ENCODE data around the gene NTMT2.

NTMT2 gene

GRCh38 chr1:170175484-170175883 is 29.7 kb downstream of the NTMT2 start:
- Histone ChIP-seq H3K27me3 (ENCODE audit: control insufficient read depth in 1 of 2, insufficient read depth in 2 of 2, low read length in 2 of 2) (no peaks in the 10 kb centered on the region), H3K9ac (ENCODE audit: low read depth in 1 of 2, low read length in 2 of 2) (no peak overlapping the region), H3K4me3 (ENCODE audit: low read depth in 1 of 2, low read length in 2 of 2) (no peak overlapping the region)

GRCh38 chr1:170176772-170177171 is 31.0 kb downstream of the NTMT2 start:
- H3K27me3 ChIP-seq (ENCODE audit: control insufficient read depth in 1 of 2, insufficient read depth in 2 of 2, low read length in 2 of 2): no peaks in the 10 kb centered on the region
- no peaks in the 10 kb centered on the region for H3K4me1 ChIP-seq (ENCODE audit: control insufficient read depth in 1 of 2, insufficient read depth in 2 of 2, low read length in 2 of 2)
- no peak overlapping the region for H3K4me3 ChIP-seq (ENCODE audit: low read depth in 1 of 2, low read length in 2 of 2)
- no peak overlapping the region for H3K9ac ChIP-seq (ENCODE audit: low read depth in 1 of 2, low read length in 2 of 2)
- no peaks in the 10 kb centered on the region for H3K9me3 ChIP-seq (ENCODE audit: control insufficient read depth in 1 of 2, low read length in 2 of 2)
- no peak overlapping the region for H3K27ac ChIP-seq (ENCODE audit: low read depth, low read length)
- no peaks in the 10 kb centered on the region for H3K36me3 ChIP-seq (ENCODE audit: control insufficient read depth in 1 of 2, insufficient read depth in 2 of 2, low read length in 2 of 2)

More at GRCh38 chr1:170175484-170175883, 29.7 kb downstream of the NTMT2 start:
- H3K36me3 ChIP-seq (ENCODE audit: control insufficient read depth in 1 of 2, insufficient read depth in 2 of 2, low read length in 2 of 2): no peaks in the 10 kb centered on the region
- no peak overlapping the region for H3K27ac ChIP-seq (ENCODE audit: low read depth, low read length)
- H3K4me1 ChIP-seq (ENCODE audit: control insufficient read depth in 1 of 2, insufficient read depth in 2 of 2, low read length in 2 of 2): no peaks in the 10 kb centered on the region
- H3K9me3 ChIP-seq (ENCODE audit: control insufficient read depth in 1 of 2, low read length in 2 of 2): peaks cover 0 to 3% of the 10 kb centered on the region in 2 donors

- no peak overlapping the region for H3K4me3 ChIP-seq (ENCODE audit: low read depth in 1 of 2, low read length in 2 of 2)
- no peaks in the 10 kb centered on the region for H3K36me3 ChIP-seq (ENCODE audit: control insufficient read depth in 1 of 2, insufficient read depth in 2 of 2, low read length in 2 of 2)
- no peaks in the 10 kb centered on the region for H3K4me1 ChIP-seq (ENCODE audit: control insufficient read depth in 1 of 2, insufficient read depth in 2 of 2, low read length in 2 of 2)
- no peaks in the 10 kb centered on the region for H3K27me3 ChIP-seq (ENCODE audit: control insufficient read depth in 1 of 2, insufficient read depth in 2 of 2, low read length in 2 of 2)
- no peak overlapping the region for H3K9ac ChIP-seq (ENCODE audit: low read depth in 1 of 2, low read length in 2 of 2)
- no peak overlapping the region for H3K27ac ChIP-seq (ENCODE audit: low read depth, low read length)
- no peaks in the 10 kb centered on the region for H3K9me3 ChIP-seq (ENCODE audit: control insufficient read depth in 1 of 2, low read length in 2 of 2)
Observed at GRCh38 chr1:170182442-170182841, 36.7 kb downstream of the NTMT2 start.

GRCh38 chr1:170192546-170192945 is 46.8 kb downstream of the NTMT2 start:
- Histone ChIP-seq H3K9me3 (ENCODE audit: control insufficient read depth in 1 of 2, low read length in 2 of 2) (no peaks in the 10 kb centered on the region), H3K9ac (ENCODE audit: low read depth in 1 of 2, low read length in 2 of 2) (no peak overlapping the region), H3K36me3 (ENCODE audit: control insufficient read depth in 1 of 2, insufficient read depth in 2 of 2, low read length in 2 of 2) (no peaks in the 10 kb centered on the region), H3K27ac (ENCODE audit: low read depth, low read length) (no peak overlapping the region), H3K27me3 (ENCODE audit: control insufficient read depth in 1 of 2, insufficient read depth in 2 of 2, low read length in 2 of 2) (no peaks in the 10 kb centered on the region), H3K4me1 (ENCODE audit: control insufficient read depth in 1 of 2, insufficient read depth in 2 of 2, low read length in 2 of 2) (no peaks in the 10 kb centered on the region), H3K4me3 (ENCODE audit: low read depth in 1 of 2, low read length in 2 of 2) (no peak overlapping the region)

- Histone ChIP-seq H3K27me3 (ENCODE audit: control insufficient read depth in 1 of 2, insufficient read depth in 2 of 2, low read length in 2 of 2) (no peaks in the 10 kb centered on the region), H3K27ac (ENCODE audit: low read depth, low read length) (no peak overlapping the region), H3K9ac (ENCODE audit: low read depth in 1 of 2, low read length in 2 of 2) (no peak overlapping the region), H3K4me3 (ENCODE audit: low read depth in 1 of 2, low read length in 2 of 2) (no peak overlapping the region), H3K4me1 (ENCODE audit: control insufficient read depth in 1 of 2, insufficient read depth in 2 of 2, low read length in 2 of 2) (no peaks in the 10 kb centered on the region), H3K36me3 (ENCODE audit: control insufficient read depth in 1 of 2, insufficient read depth in 2 of 2, low read length in 2 of 2) (no peaks in the 10 kb centered on the region), H3K9me3 (ENCODE audit: control insufficient read depth in 1 of 2, low read length in 2 of 2) (no peaks in the 10 kb centered on the region)
Observed at GRCh38 chr1:170194451-170194850, 48.7 kb downstream of the NTMT2 start.

- Histone ChIP-seq H3K4me1 (ENCODE audit: control insufficient read depth in 1 of 2, insufficient read depth in 2 of 2, low read length in 2 of 2) (no peaks in the 10 kb centered on the region), H3K27ac (ENCODE audit: low read depth, low read length) (no peak overlapping the region), H3K36me3 (ENCODE audit: control insufficient read depth in 1 of 2, insufficient read depth in 2 of 2, low read length in 2 of 2) (no peaks in the 10 kb centered on the region), H3K4me3 (ENCODE audit: low read depth in 1 of 2, low read length in 2 of 2) (no peak overlapping the region), H3K9me3 (ENCODE audit: control insufficient read depth in 1 of 2, low read length in 2 of 2) (no peaks in the 10 kb centered on the region), H3K9ac (ENCODE audit: low read depth in 1 of 2, low read length in 2 of 2) (no peak overlapping the region), H3K27me3 (ENCODE audit: control insufficient read depth in 1 of 2, insufficient read depth in 2 of 2, low read length in 2 of 2) (no peaks in the 10 kb centered on the region)
Observed at GRCh38 chr1:170196490-170197236, 50.9 kb downstream of the NTMT2 start.

GRCh38 chr1:170198090-170198489 is 52.3 kb downstream of the NTMT2 start:
- Histone ChIP-seq H3K27me3 (ENCODE audit: control insufficient read depth in 1 of 2, insufficient read depth in 2 of 2, low read length in 2 of 2) (no peaks in the 10 kb centered on the region), H3K4me1 (ENCODE audit: control insufficient read depth in 1 of 2, insufficient read depth in 2 of 2, low read length in 2 of 2) (no peaks in the 10 kb centered on the region), H3K9me3 (ENCODE audit: control insufficient read depth in 1 of 2, low read length in 2 of 2) (no peaks in the 10 kb centered on the region), H3K9ac (ENCODE audit: low read depth in 1 of 2, low read length in 2 of 2) (no peak overlapping the region), H3K36me3 (ENCODE audit: control insufficient read depth in 1 of 2, insufficient read depth in 2 of 2, low read length in 2 of 2) (no peaks in the 10 kb centered on the region), H3K27ac (ENCODE audit: low read depth, low read length) (no peak overlapping the region), H3K4me3 (ENCODE audit: low read depth in 1 of 2, low read length in 2 of 2) (no peak overlapping the region)

GRCh38 chr1:170198584-170198983 is 52.8 kb downstream of the NTMT2 start:
- no peak overlapping the region for H3K27ac ChIP-seq (ENCODE audit: low read depth, low read length)
- H3K27me3 ChIP-seq (ENCODE audit: control insufficient read depth in 1 of 2, insufficient read depth in 2 of 2, low read length in 2 of 2): no peaks in the 10 kb centered on the region
- no peaks in the 10 kb centered on the region for H3K9me3 ChIP-seq (ENCODE audit: control insufficient read depth in 1 of 2, low read length in 2 of 2)
- no peaks in the 10 kb centered on the region for H3K4me1 ChIP-seq (ENCODE audit: control insufficient read depth in 1 of 2, insufficient read depth in 2 of 2, low read length in 2 of 2)
- H3K4me3 ChIP-seq (ENCODE audit: low read depth in 1 of 2, low read length in 2 of 2): no peak overlapping the region
- no peaks in the 10 kb centered on the region for H3K36me3 ChIP-seq (ENCODE audit: control insufficient read depth in 1 of 2, insufficient read depth in 2 of 2, low read length in 2 of 2)
- H3K9ac ChIP-seq (ENCODE audit: low read depth in 1 of 2, low read length in 2 of 2): no peak overlapping the region

GRCh38 chr1:170200161-170200560 is 54.4 kb downstream of the NTMT2 start:
- no peaks in the 10 kb centered on the region for H3K27me3 ChIP-seq (ENCODE audit: control insufficient read depth in 1 of 2, insufficient read depth in 2 of 2, low read length in 2 of 2)
- H3K36me3 ChIP-seq (ENCODE audit: control insufficient read depth in 1 of 2, insufficient read depth in 2 of 2, low read length in 2 of 2): no peaks in the 10 kb centered on the region
- H3K4me3 ChIP-seq (ENCODE audit: low read depth in 1 of 2, low read length in 2 of 2): no peak overlapping the region
- H3K27ac ChIP-seq (ENCODE audit: low read depth, low read length): no peak overlapping the region
- H3K9ac ChIP-seq (ENCODE audit: low read depth in 1 of 2, low read length in 2 of 2): no peak overlapping the region
- no peaks in the 10 kb centered on the region for H3K4me1 ChIP-seq (ENCODE audit: control insufficient read depth in 1 of 2, insufficient read depth in 2 of 2, low read length in 2 of 2)
- no peaks in the 10 kb centered on the region for H3K9me3 ChIP-seq (ENCODE audit: control insufficient read depth in 1 of 2, low read length in 2 of 2)

GRCh38 chr1:170200621-170201397 is 55.0 kb downstream of the NTMT2 start:
- Histone ChIP-seq H3K4me1 (ENCODE audit: control insufficient read depth in 1 of 2, insufficient read depth in 2 of 2, low read length in 2 of 2) (no peaks in the 10 kb centered on the region), H3K27me3 (ENCODE audit: control insufficient read depth in 1 of 2, insufficient read depth in 2 of 2, low read length in 2 of 2) (no peaks in the 10 kb centered on the region), H3K4me3 (ENCODE audit: low read depth in 1 of 2, low read length in 2 of 2) (no peak overlapping the region), H3K9me3 (ENCODE audit: control insufficient read depth in 1 of 2, low read length in 2 of 2) (no peaks in the 10 kb centered on the region), H3K27ac (ENCODE audit: low read depth, low read length) (no peak overlapping the region), H3K9ac (ENCODE audit: low read depth in 1 of 2, low read length in 2 of 2) (no peak overlapping the region), H3K36me3 (ENCODE audit: control insufficient read depth in 1 of 2, insufficient read depth in 2 of 2, low read length in 2 of 2) (no peaks in the 10 kb centered on the region)

Data from duodenal mucosa (tissue), 2 donors.